K562 (cell line): ENCODE data around the gene GMEB1.

ENCODE experiments used
- ESRRA ChIP-seq: fragments of 450-650 bp; IDR thresholded peaks from 2 replicates; pipeline ENCODE4 v1.6.1; 2014; ENCODE audit warnings: low read depth, mild to moderate bottlenecking, moderate library complexity, borderline replicate concordance
- EZH2 ChIP-seq: IDR thresholded peaks from 2 replicates; pipeline ENCODE4 v1.6.1; 2012; ENCODE audit warnings: low read depth, mild to moderate bottlenecking, inconsistent platforms, low read length, borderline replicate concordance
- HDAC2 ChIP-seq: fragments of 450-650 bp; IDR thresholded peaks from 2 replicates; pipeline ENCODE4 v1.6.1; 2016; ENCODE audit warnings: mild to moderate bottlenecking
- KAT8 ChIP-seq: fragments of 450-650 bp; IDR thresholded peaks from 2 replicates; pipeline ENCODE4 v1.6.1; 2016; ENCODE audit warnings: low read depth, mild to moderate bottlenecking
- MAZ ChIP-seq, 2 experiments: fragments of 450-650 bp in 1 of 2; sonication (generic) in 1 of 2; formaldehyde crosslinking; IDR thresholded peaks in 1 of 2; conservative IDR thresholded peaks in 1 of 2; 2 replicates each; pipeline versions ENCODE4 v1.4.0 to v1.5.0; 2020; ENCODE audit warnings: mild to moderate bottlenecking in 1 of 2, missing genetic modification reagents in 1 of 2
- MTA1 ChIP-seq: fragments of 450-650 bp; IDR thresholded peaks from 2 replicates; pipeline ENCODE4 v1.6.1; 2017; ENCODE audit warnings: borderline replicate concordance
- MYC ChIP-seq, 2 experiments: fragments of 250-450 bp in 1 of 2; sonication (Bioruptor Pico) in 1 of 2; IDR thresholded peaks; 2 replicates each; pipeline versions ENCODE4 v1.5.1 to v1.6.1; 2012 to 2021; ENCODE audit warnings: low read depth in 2 of 2, borderline replicate concordance in 1 of 2, improper control_type of control experiment in 1 of 2, low read length in 1 of 2, mild to moderate bottlenecking in 1 of 2, moderate library complexity in 1 of 2
- POLR2A ChIP-seq: fragments of 450-650 bp; conservative IDR thresholded peaks from 2 replicates; pipeline ENCODE4 v1.6.1; 2016
- TAF7 ChIP-seq: fragments of 450-650 bp; IDR thresholded peaks from 2 replicates; pipeline ENCODE4 v1.6.1; 2016; ENCODE audit warnings: missing genetic modification characterization, missing compliant biosample characterization
- ZFP36 ChIP-seq: fragments of 150-350 bp; IDR thresholded peaks from 2 replicates; pipeline ENCODE4 v1.6.1; 2018; ENCODE audit warnings: low read length, low read depth; ENCODE audit not compliant: partially characterized antibody
- ZNF121 ChIP-seq: sonication (generic); formaldehyde crosslinking; conservative IDR thresholded peaks from 2 replicates; pipeline ENCODE4 v1.8.0; 2022; ENCODE audit warnings: missing genetic modification reagents
- ZNF184 ChIP-seq: sonication (generic); formaldehyde crosslinking; IDR thresholded peaks from 2 replicates; pipeline ENCODE4 v1.5.0; 2020; ENCODE audit warnings: missing genetic modification reagents
- ZNF311 ChIP-seq: fragments of 250-450 bp; sonication (Bioruptor Pico); IDR thresholded peaks from 2 replicates; pipeline ENCODE4 v1.4.0; 2020; ENCODE audit warnings: mild to moderate bottlenecking, moderate library complexity
- TF ChIP-seq, protein P1 (sequence below): sonication (generic); formaldehyde crosslinking; IDR thresholded peaks from 2 replicates; pipeline ENCODE4 v1.8.1; 2022; ENCODE audit warnings: missing genetic modification reagents

DNA sequence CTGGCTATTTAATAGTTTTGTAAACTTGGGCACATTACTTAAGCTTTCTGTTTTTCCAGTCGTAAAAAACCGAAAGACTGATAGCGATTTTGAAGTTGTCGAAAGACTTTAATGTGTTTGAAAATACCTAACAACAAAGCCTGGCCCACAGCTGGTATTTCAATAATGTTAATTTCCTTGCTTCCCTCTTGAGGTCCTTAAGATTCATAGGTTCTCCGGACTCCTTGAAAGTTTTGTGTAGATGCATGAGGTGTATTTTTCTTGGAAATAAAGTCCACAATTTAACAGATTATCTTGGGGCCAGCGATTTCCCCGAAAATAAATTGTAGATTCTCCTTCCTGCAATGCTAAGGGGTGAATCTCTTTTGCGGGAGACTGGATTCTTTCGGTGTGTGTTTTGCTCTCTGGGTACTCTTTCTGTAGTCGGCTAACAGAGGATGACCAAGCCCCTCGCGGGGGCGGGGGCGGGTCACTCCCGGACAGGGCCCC, 67.4 kb downstream of the GMEB1 start:
- TF ChIP-seq MTA1 (no peak), KAT8 (no peak), ZNF121 (CRISPR knock-in tag) (no peak), ZFP36 (no peak), ZNF311 (CRISPR knock-in tag) (no peak), HDAC2 (no peak), ZNF184 (no peak), MYC (IDR thresholded peaks at IDR 0.05; ENCODE audit: low read depth, low read length) (no peak), MYC (CRISPR knock-in tag; IDR thresholded peaks at IDR 0.05; ENCODE audit: borderline replicate concordance, low read depth) (no peak), EZH2 (no peak), MAZ (CRISPR knock-in tag; conservative IDR thresholded peaks at IDR 0.05 in 1 of 2, IDR thresholded peaks at IDR 0.05 in 1 of 2) (no peak), ESRRA (no peak), TAF7 (tag) (no peak), POLR2A (peak; percentile 15)
- TF ChIP-seq, protein P1, sequence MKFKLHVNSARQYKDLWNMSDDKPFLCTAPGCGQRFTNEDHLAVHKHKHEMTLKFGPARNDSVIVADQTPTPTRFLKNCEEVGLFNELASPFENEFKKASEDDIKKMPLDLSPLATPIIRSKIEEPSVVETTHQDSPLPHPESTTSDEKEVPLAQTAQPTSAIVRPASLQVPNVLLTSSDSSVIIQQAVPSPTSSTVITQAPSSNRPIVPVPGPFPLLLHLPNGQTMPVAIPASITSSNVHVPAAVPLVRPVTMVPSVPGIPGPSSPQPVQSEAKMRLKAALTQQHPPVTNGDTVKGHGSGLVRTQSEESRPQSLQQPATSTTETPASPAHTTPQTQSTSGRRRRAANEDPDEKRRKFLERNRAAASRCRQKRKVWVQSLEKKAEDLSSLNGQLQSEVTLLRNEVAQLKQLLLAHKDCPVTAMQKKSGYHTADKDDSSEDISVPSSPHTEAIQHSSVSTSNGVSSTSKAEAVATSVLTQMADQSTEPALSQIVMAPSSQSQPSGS (CRISPR knock-in tag): no peak
